Neural cell (in vitro differentiated cells): Measurements from ENCODE around the gene NME3. TPM values are rescaled to one million over a fixed set of nuclear protein-coding genes. Genes with fewer than 3 reads are reported as not detected.

Source experiments
- H2AFZ ChIP-seq: fragments of 200-600, 300-800 bp; sonication (generic), shearing (Covaris generic); 2 replicates; pipeline ENCODE4 v1.6.0; 2014; ENCODE audit warnings: low read depth, mild to moderate bottlenecking, antibody characterized with exemption, low read length, moderate library complexity
- H3F3A ChIP-seq: fragments of 200-600 bp; shearing (Covaris generic); 2 replicates; pipeline ENCODE4 v1.6.1; 2016; ENCODE audit warnings: mild to moderate bottlenecking, moderate library complexity, mixed read lengths, antibody characterized with exemption, low read length; ENCODE audit not compliant: insufficient read depth, poor library complexity, severe bottlenecking
- H3K27ac ChIP-seq: fragments of 200-600, 300-800 bp; sonication (generic), shearing (Covaris generic); 2 replicates; pipeline ENCODE4 v1.5.1; 2014; ENCODE audit warnings: mild to moderate bottlenecking, low read length, moderate library complexity
- H3K27me3 ChIP-seq: fragments of 300-800, 200-600 bp; sonication (generic), shearing (Covaris generic); 2 replicates; pipeline ENCODE4 v1.6.0; 2014; ENCODE audit warnings: mild to moderate bottlenecking, low read depth, low read length, moderate library complexity; ENCODE audit not compliant: insufficient read depth
- H3K36me3 ChIP-seq: fragments of 300-800, 200-600 bp; sonication (generic), shearing (Covaris generic); 2 replicates; pipeline ENCODE4 v1.5.1; 2014; ENCODE audit warnings: mild to moderate bottlenecking, antibody characterized with exemption, low read length, moderate library complexity; ENCODE audit not compliant: insufficient read depth
- H3K4me2 ChIP-seq: fragments of 300-800, 200-600 bp; sonication (generic), shearing (Covaris generic); 2 replicates; pipeline ENCODE4 v1.6.0; 2014; ENCODE audit warnings: mild to moderate bottlenecking, low read length
- H3K4me3 ChIP-seq: fragments of 300-800, 200-600 bp; sonication (generic), shearing (Covaris generic); 2 replicates; pipeline ENCODE4 v1.5.1; 2014; ENCODE audit warnings: mild to moderate bottlenecking, low read length, moderate library complexity
- H3K79me2 ChIP-seq: fragments of 200-600 bp; shearing (Covaris generic); replicated peaks from 2 replicates; pipeline ENCODE4 v1.6.0; 2014; ENCODE audit warnings: mild to moderate bottlenecking, low read length, moderate library complexity; ENCODE audit not compliant: insufficient read depth
- H3K9ac ChIP-seq: fragments of 300-800, 200-600 bp; sonication (generic), shearing (Covaris generic); 2 replicates; pipeline ENCODE4 v1.6.1; 2016; ENCODE audit warnings: mild to moderate bottlenecking, low read length, mixed read lengths
- H3K9me2 ChIP-seq: fragments of 200-600 bp; shearing (Covaris generic); 2 replicates; pipeline ENCODE4 v1.6.1; 2016; ENCODE audit warnings: mild to moderate bottlenecking, low read length, mixed read lengths; ENCODE audit not compliant: insufficient read depth
- H3K9me3 ChIP-seq: fragments of 200-600, 300-800 bp; sonication (generic), shearing (Covaris generic); 2 replicates; pipeline ENCODE4 v1.6.1; 2016; ENCODE audit warnings: mild to moderate bottlenecking, mixed run types, low read length, moderate library complexity, mixed read lengths
- H4K20me1 ChIP-seq: fragments of 200-600 bp; shearing (Covaris generic); 2 replicates; pipeline ENCODE4 v1.6.1; 2016; ENCODE audit warnings: mild to moderate bottlenecking, mixed run types; ENCODE audit not compliant: insufficient read depth
- EP300 ChIP-seq: fragments of 450-650 bp; conservative IDR thresholded peaks from 2 replicates; pipeline ENCODE4 v1.6.1; 2014; ENCODE audit warnings: antibody characterized with exemption, mild to moderate bottlenecking, moderate library complexity; ENCODE audit not compliant: poor library complexity, severe bottlenecking
- EZH2 ChIP-seq: fragments of 200-600, 300-800 bp; shearing (Covaris generic), sonication (generic); IDR thresholded peaks from 2 replicates; pipeline ENCODE4 v1.6.1; 2014; ENCODE audit warnings: antibody characterized with exemption, low read length, borderline replicate concordance, mild to moderate bottlenecking; ENCODE audit not compliant: insufficient read depth, poor library complexity, severe bottlenecking
- MXI1 ChIP-seq: fragments of 450-650 bp; conservative IDR thresholded peaks from 2 replicates; pipeline ENCODE4 v1.6.1; 2014; ENCODE audit warnings: antibody characterized with exemption, mild to moderate bottlenecking; ENCODE audit not compliant: poor library complexity, severe bottlenecking
- POLR2AphosphoS5 ChIP-seq: IDR thresholded peaks from 2 replicates; pipeline ENCODE4 v1.6.1; 2012
- RAD21 ChIP-seq: fragments of 450-650 bp; conservative IDR thresholded peaks from 2 replicates; pipeline ENCODE4 v1.6.1; 2014; ENCODE audit warnings: antibody characterized with exemption, mild to moderate bottlenecking, moderate library complexity
- SMC3 ChIP-seq: fragments of 450-650 bp; conservative IDR thresholded peaks from 2 replicates; pipeline ENCODE4 v1.6.1; 2014; ENCODE audit warnings: antibody characterized with exemption, mild to moderate bottlenecking, moderate library complexity; ENCODE audit not compliant: poor library complexity
- TAF1 ChIP-seq: IDR thresholded peaks from 2 replicates; pipeline ENCODE4 v1.6.1; 2012; ENCODE audit warnings: low read depth
- polyA plus RNA-seq: library from polyadenylated mRNA; depleted of rRNA; stranded (reverse); fragments of >200 nt; gene quantifications from 2 replicates; pipeline ENCODE4 v1.2.3, GENCODE V29; 2014
- TF ChIP-seq, protein P1 (sequence below): fragments of 450-650 bp; IDR thresholded peaks from 2 replicates; pipeline ENCODE4 v1.5.1; 2014; ENCODE audit warnings: antibody characterized with exemption, mild to moderate bottlenecking, moderate library complexity; ENCODE audit not compliant: poor library complexity, severe bottlenecking
- TF ChIP-seq, protein P2 (sequence below): IDR thresholded peaks from 2 replicates; pipeline ENCODE4 v1.6.1; 2012; ENCODE audit warnings: borderline replicate concordance

Gene NME3
- polyA plus RNA-seq, 1 donor from 2014 or later, result 102 TPM

DNA sequence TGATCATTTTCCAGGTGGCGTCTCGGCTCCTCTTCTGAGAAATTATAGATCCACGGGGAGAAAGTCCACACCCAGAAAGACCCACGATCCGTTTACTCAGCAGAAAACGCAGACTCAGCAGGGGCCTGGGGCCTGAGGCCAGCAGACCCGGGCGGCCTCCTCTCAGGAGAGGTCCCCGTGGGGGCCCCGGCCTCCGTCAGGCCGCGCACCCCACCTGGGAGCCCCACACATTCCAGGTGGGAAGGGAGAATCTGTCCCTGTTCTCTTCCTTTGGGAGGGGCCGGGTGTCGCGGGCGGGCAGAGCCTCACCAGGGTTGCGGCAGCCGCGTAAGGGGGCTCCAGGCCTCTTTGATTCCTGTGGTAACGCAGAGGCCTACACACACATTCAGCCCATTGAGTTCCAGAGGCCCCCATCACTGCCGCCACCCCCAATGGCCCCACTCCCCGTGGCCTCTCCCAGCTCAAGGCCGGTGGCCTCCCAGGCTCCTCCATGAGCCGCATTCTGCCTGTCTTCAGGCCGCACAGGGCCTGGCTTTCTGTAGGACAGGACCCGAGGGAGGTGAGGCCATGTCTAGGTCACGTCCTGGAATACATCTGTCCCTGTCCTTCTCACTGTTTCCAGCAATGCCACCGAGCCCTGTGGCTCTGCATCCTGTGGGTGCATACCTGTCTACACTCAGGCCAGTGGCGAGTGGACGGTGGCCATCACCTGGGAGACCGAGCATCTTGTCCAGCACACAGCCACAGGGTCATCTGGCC is 23.7 kb upstream of the NME3 start:
- Histone ChIP-seq H3K4me3 (no peak overlapping the region), H3K79me2 (no peaks in the 10 kb centered on the region), H3K27ac (no peak overlapping the region), H3K9me2 (no peaks in the 10 kb centered on the region), H3K36me3 (no peaks in the 10 kb centered on the region), H3K4me2 (no peak overlapping the region), H3F3A (no peaks in the 10 kb centered on the region), H2AFZ (no peak overlapping the region), H3K27me3 (no peaks in the 10 kb centered on the region), H3K9ac (no peak overlapping the region), H4K20me1 (no peaks in the 10 kb centered on the region), H3K9me3 (no peaks in the 10 kb centered on the region)
- TF ChIP-seq POLR2AphosphoS5 (no peak), SMC3 (no peak), EZH2 (no peak), EP300 (no peak), RAD21 (no peak), TAF1 (no peak), MXI1 (no peak)
- TF ChIP-seq, protein P1, sequence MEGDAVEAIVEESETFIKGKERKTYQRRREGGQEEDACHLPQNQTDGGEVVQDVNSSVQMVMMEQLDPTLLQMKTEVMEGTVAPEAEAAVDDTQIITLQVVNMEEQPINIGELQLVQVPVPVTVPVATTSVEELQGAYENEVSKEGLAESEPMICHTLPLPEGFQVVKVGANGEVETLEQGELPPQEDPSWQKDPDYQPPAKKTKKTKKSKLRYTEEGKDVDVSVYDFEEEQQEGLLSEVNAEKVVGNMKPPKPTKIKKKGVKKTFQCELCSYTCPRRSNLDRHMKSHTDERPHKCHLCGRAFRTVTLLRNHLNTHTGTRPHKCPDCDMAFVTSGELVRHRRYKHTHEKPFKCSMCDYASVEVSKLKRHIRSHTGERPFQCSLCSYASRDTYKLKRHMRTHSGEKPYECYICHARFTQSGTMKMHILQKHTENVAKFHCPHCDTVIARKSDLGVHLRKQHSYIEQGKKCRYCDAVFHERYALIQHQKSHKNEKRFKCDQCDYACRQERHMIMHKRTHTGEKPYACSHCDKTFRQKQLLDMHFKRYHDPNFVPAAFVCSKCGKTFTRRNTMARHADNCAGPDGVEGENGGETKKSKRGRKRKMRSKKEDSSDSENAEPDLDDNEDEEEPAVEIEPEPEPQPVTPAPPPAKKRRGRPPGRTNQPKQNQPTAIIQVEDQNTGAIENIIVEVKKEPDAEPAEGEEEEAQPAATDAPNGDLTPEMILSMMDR, result no peak
- TF ChIP-seq, protein P2, sequence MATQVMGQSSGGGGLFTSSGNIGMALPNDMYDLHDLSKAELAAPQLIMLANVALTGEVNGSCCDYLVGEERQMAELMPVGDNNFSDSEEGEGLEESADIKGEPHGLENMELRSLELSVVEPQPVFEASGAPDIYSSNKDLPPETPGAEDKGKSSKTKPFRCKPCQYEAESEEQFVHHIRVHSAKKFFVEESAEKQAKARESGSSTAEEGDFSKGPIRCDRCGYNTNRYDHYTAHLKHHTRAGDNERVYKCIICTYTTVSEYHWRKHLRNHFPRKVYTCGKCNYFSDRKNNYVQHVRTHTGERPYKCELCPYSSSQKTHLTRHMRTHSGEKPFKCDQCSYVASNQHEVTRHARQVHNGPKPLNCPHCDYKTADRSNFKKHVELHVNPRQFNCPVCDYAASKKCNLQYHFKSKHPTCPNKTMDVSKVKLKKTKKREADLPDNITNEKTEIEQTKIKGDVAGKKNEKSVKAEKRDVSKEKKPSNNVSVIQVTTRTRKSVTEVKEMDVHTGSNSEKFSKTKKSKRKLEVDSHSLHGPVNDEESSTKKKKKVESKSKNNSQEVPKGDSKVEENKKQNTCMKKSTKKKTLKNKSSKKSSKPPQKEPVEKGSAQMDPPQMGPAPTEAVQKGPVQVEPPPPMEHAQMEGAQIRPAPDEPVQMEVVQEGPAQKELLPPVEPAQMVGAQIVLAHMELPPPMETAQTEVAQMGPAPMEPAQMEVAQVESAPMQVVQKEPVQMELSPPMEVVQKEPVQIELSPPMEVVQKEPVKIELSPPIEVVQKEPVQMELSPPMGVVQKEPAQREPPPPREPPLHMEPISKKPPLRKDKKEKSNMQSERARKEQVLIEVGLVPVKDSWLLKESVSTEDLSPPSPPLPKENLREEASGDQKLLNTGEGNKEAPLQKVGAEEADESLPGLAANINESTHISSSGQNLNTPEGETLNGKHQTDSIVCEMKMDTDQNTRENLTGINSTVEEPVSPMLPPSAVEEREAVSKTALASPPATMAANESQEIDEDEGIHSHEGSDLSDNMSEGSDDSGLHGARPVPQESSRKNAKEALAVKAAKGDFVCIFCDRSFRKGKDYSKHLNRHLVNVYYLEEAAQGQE, result no peak

DNA sequence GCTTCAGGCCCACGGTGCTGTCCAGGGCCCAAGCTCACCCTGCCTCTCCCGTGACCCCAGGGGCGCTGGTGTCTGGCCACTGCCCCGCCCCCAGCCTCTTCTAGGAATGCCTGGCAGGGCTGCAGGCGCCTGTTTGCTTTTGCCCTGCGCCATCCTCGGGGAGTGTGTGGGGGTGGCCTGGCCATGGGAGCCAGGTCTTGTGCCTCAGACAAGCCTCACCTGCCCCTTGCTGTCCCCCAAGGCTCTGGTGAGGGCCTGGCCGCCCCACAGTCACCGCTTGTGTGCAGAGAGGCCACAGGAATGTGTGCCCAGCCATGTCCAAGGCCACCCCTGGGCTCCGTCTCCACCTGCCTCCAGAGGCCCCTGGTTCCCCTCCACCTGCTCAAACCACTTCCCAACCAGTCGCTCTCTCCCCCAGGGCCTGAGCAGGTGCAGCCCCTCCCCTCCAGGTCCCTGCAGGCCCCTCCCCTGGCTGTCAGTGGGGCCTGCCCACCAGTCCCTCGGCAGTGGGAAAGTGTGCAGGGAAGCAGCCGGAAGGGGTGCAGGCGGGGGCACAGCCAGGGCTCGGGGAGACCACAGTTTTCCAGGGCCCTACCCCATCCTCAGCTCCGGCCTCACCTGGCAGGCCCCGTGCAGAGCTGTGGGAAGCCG is 23.0 kb upstream of the NME3 start:
- H3F3A ChIP-seq, result no peaks in the 10 kb centered on the region
- H3K36me3 ChIP-seq, result no peaks in the 10 kb centered on the region
- H3K4me3 ChIP-seq, result no peak overlapping the region
- H3K27ac ChIP-seq, result no peak overlapping the region
- H3K9me2 ChIP-seq, result no peaks in the 10 kb centered on the region
- H3K9ac ChIP-seq, result no peak overlapping the region
- TF ChIP-seq SMC3, result no peak
- TF ChIP-seq TAF1, result no peak
- no peak for TF ChIP-seq RAD21
- TF ChIP-seq, protein P2, result no peak
- no peak for TF ChIP-seq POLR2AphosphoS5
- TF ChIP-seq, protein P1, result no peak
- TF ChIP-seq MXI1, result no peak
- no peak for TF ChIP-seq EZH2
- H3K79me2 ChIP-seq, result no peaks in the 10 kb centered on the region
- no peak overlapping the region for H2AFZ ChIP-seq
- H4K20me1 ChIP-seq, result no peaks in the 10 kb centered on the region
- H3K9me3 ChIP-seq, result no peaks in the 10 kb centered on the region
- H3K4me2 ChIP-seq, result no peak overlapping the region
- no peaks in the 10 kb centered on the region for H3K27me3 ChIP-seq
